CD1c-positive myeloid dendritic cell (primary cell): ENCODE measurements around the gene C22orf15.

Experiments
- DNase-seq: peaks from one replicate; pipeline ENCODE4 v3.0.0-alpha.2; 2016; ENCODE audit errors: extremely low spot score

The C22orf15 gene

GRCh38 chr22:23762842-23763578, at the start of gene C22orf15:
Gene C22orf15 (plus strand): TSS chr22:23762990. CDS start chr22:23763307, 317 bp downstream.
- no peak for DNase-seq

- DNase-seq = no peak
Observed at GRCh38 chr22:23713696-23714595, 48.8 kb upstream of the C22orf15 start.

GRCh38 chr22:23714596-23715578, 47.9 kb upstream of the C22orf15 start:
- DNase-seq = no peak

- peak; percentile 59 for DNase-seq
Observed at GRCh38 chr22:23715806-23716375, 46.9 kb upstream of the C22orf15 start.

- peak; percentile 91 for DNase-seq
Observed at GRCh38 chr22:23716811-23717801, 45.7 kb upstream of the C22orf15 start.

- no peak for DNase-seq
Observed at GRCh38 chr22:23718371-23719165, 44.2 kb upstream of the C22orf15 start.

- no peak for DNase-seq
Observed at GRCh38 chr22:23720855-23721254, 41.9 kb upstream of the C22orf15 start.

- no peak for DNase-seq
Observed at GRCh38 chr22:23722160-23722559, 40.6 kb upstream of the C22orf15 start.

GRCh38 chr22:23722724-23723123, 40.1 kb upstream of the C22orf15 start:
- DNase-seq = no peak

GRCh38 chr22:23728108-23728507, 34.7 kb upstream of the C22orf15 start:
- peak; percentile 48 for DNase-seq

GRCh38 chr22:23737696-23738095, 25.1 kb upstream of the C22orf15 start:
- DNase-seq = no peak

- DNase-seq = no peak
Observed at GRCh38 chr22:23742505-23743264, 20.1 kb upstream of the C22orf15 start.

GRCh38 chr22:23743303-23743705, 19.5 kb upstream of the C22orf15 start:
- DNase-seq = no peak

- DNase-seq = no peak
Observed at GRCh38 chr22:23744001-23744400, 18.8 kb upstream of the C22orf15 start.

GRCh38 chr22:23744485-23744884, 18.3 kb upstream of the C22orf15 start:
- DNase-seq = no peak

- no peak for DNase-seq
Observed at GRCh38 chr22:23745791-23746190, 17.0 kb upstream of the C22orf15 start.

GRCh38 chr22:23749841-23750301, 12.9 kb upstream of the C22orf15 start:
- DNase-seq = no peak

GRCh38 chr22:23750367-23750713, 12.4 kb upstream of the C22orf15 start:
- DNase-seq = no peak
